ENCODE results near the gene GRID2. TPM values are rescaled to one million over a fixed set of nuclear protein-coding genes. Genes with fewer than 3 reads are reported as not detected.

The GRID2 gene
- total RNA-seq, 1 donor from 2014 or later: 2.1 TPM

- TF ChIP-seq, protein P1, sequence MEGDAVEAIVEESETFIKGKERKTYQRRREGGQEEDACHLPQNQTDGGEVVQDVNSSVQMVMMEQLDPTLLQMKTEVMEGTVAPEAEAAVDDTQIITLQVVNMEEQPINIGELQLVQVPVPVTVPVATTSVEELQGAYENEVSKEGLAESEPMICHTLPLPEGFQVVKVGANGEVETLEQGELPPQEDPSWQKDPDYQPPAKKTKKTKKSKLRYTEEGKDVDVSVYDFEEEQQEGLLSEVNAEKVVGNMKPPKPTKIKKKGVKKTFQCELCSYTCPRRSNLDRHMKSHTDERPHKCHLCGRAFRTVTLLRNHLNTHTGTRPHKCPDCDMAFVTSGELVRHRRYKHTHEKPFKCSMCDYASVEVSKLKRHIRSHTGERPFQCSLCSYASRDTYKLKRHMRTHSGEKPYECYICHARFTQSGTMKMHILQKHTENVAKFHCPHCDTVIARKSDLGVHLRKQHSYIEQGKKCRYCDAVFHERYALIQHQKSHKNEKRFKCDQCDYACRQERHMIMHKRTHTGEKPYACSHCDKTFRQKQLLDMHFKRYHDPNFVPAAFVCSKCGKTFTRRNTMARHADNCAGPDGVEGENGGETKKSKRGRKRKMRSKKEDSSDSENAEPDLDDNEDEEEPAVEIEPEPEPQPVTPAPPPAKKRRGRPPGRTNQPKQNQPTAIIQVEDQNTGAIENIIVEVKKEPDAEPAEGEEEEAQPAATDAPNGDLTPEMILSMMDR (IDR thresholded peaks at IDR 0.05; ENCODE audit: partially characterized antibody, unreplicated experiment): no peak
- Mint-ChIP-seq H3K4me3 (ENCODE audit: unreplicated experiment) (no peak overlapping the region), H3K9me3 (ENCODE audit: unreplicated experiment) (no peaks in the 10 kb centered on the region), H3K27ac (ENCODE audit: unreplicated experiment) (no peak overlapping the region), H3K36me3 (ENCODE audit: unreplicated experiment) (no peaks in the 10 kb centered on the region), H3K4me1 (ENCODE audit: low read depth, unreplicated experiment) (peaks cover 9% of the 10 kb centered on the region), H3K27me3 (ENCODE audit: unreplicated experiment) (no peaks in the 10 kb centered on the region)
- no peak for DNase-seq
Observed at GRCh38 chr4:92994727-92995126, 691.0 kb downstream of the GRID2 start.

- DNase-seq: no peak
- Mint-ChIP-seq H3K36me3 (ENCODE audit: unreplicated experiment) (no peaks in the 10 kb centered on the region), H3K4me3 (ENCODE audit: unreplicated experiment) (no peak overlapping the region), H3K27me3 (ENCODE audit: unreplicated experiment) (no peaks in the 10 kb centered on the region), H3K4me1 (ENCODE audit: low read depth, unreplicated experiment) (peaks cover 9% of the 10 kb centered on the region), H3K27ac (ENCODE audit: unreplicated experiment) (no peak overlapping the region), H3K9me3 (ENCODE audit: unreplicated experiment) (no peaks in the 10 kb centered on the region)
- TF ChIP-seq, protein P1 (IDR thresholded peaks at IDR 0.05; ENCODE audit: partially characterized antibody, unreplicated experiment): no peak
Observed at GRCh38 chr4:92996533-92996932, 692.8 kb downstream of the GRID2 start.

DNA sequence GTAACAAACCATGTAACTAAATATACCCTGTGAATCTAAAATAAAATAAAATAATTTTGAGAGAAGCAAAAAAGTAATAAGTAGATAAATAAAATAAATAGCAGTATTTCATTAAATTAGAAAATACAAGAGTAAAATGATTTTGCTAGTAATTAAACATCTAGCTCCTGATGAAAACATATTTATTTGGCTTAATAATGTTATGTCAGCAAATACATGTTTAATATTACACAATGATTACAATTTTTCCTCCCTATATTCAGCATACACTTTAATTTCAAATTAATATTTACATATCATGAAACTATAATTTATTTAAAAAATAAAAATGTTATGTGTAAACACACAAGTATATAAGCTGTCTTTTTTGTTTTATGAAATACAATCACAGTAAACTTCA is 697.1 kb downstream of the GRID2 start:
- Mint-ChIP-seq H3K36me3 (ENCODE audit: unreplicated experiment) (no peaks in the 10 kb centered on the region), H3K4me1 (ENCODE audit: low read depth, unreplicated experiment) (no peaks in the 10 kb centered on the region)

GRCh38 chr4:93002240-93002639 is 698.5 kb downstream of the GRID2 start:
- Mint-ChIP-seq H3K9me3 (ENCODE audit: unreplicated experiment) (no peaks in the 10 kb centered on the region), H3K4me1 (ENCODE audit: low read depth, unreplicated experiment) (no peaks in the 10 kb centered on the region), H3K36me3 (ENCODE audit: unreplicated experiment) (no peaks in the 10 kb centered on the region), H3K27me3 (ENCODE audit: unreplicated experiment) (no peaks in the 10 kb centered on the region), H3K27ac (ENCODE audit: unreplicated experiment) (no peak overlapping the region), H3K4me3 (ENCODE audit: unreplicated experiment) (no peak overlapping the region)
- DNase-seq: no peak
- TF ChIP-seq, protein P1 (IDR thresholded peaks at IDR 0.05; ENCODE audit: partially characterized antibody, unreplicated experiment): no peak

More for the DNA sequence above, 697.1 kb downstream of the GRID2 start:
- H3K27me3 Mint-ChIP-seq (ENCODE audit: unreplicated experiment): no peaks in the 10 kb centered on the region
- TF ChIP-seq, protein P1 (IDR thresholded peaks at IDR 0.05; ENCODE audit: partially characterized antibody, unreplicated experiment): no peak
- no peak overlapping the region for H3K4me3 Mint-ChIP-seq (ENCODE audit: unreplicated experiment)
- no peak overlapping the region for H3K27ac Mint-ChIP-seq (ENCODE audit: unreplicated experiment)
- no peak for DNase-seq
- H3K9me3 Mint-ChIP-seq (ENCODE audit: unreplicated experiment): no peaks in the 10 kb centered on the region

DNA sequence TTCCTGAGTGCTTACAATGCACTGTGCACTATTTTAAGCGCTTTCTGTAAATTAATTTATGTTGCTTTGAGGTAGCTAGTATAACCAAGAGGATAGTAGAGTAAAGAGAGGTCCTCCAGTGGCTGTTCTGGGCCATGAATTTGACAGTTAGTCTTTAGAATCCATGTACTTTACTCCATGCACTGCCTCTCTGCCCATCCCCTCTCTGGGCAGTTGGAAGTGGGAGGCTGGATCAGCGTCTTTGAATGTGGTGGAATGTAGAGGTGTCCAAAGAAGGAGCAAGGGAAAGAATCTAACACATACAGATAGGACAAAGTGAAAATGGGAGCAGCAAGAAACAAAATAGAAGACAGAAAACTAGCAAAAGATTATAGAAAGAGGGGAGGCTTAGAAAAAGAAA is 712.6 kb downstream of the GRID2 start:
- TF ChIP-seq, protein P1 (IDR thresholded peaks at IDR 0.05; ENCODE audit: partially characterized antibody, unreplicated experiment): no peak
- Mint-ChIP-seq H3K27me3 (ENCODE audit: unreplicated experiment) (no peaks in the 10 kb centered on the region), H3K4me3 (ENCODE audit: unreplicated experiment) (no peak overlapping the region), H3K4me1 (ENCODE audit: low read depth, unreplicated experiment) (no peaks in the 10 kb centered on the region), H3K36me3 (ENCODE audit: unreplicated experiment) (no peaks in the 10 kb centered on the region), H3K9me3 (ENCODE audit: unreplicated experiment) (no peaks in the 10 kb centered on the region), H3K27ac (ENCODE audit: unreplicated experiment) (no peak overlapping the region)
- DNase-seq: no peak
